ENCODE measurements around the gene PTPRK.

PTPRK gene

DNA sequence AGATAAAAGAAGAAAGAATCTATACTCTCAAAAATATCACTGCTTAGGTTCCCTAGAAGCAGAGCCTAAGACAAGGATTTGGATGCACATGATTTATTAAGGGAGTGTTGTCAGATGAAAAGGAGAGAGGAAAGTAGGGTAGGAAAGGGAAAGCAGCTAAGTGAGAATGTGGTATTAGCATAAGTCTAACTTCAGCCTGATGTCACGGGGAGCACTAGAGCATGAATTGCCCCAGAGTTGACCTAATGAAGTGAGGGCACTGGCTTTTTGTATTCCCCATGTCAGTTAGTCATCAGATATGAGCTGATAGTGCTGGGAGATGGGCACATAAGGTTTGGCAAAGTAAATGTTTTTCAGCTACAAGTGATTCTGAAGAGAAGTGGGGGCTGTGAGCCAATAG lies 490.6 kb downstream of the PTPRK start:
- H3K27me3 ChIP-seq (replicated peaks; ENCODE audit: control insufficient read depth, insufficient read depth, low read length), result no peaks in the 10 kb centered on the region
- no peak overlapping the region for H3K4me3 ChIP-seq (replicated peaks; ENCODE audit: low read depth, low read length)
- TF ChIP-seq, protein P1, sequence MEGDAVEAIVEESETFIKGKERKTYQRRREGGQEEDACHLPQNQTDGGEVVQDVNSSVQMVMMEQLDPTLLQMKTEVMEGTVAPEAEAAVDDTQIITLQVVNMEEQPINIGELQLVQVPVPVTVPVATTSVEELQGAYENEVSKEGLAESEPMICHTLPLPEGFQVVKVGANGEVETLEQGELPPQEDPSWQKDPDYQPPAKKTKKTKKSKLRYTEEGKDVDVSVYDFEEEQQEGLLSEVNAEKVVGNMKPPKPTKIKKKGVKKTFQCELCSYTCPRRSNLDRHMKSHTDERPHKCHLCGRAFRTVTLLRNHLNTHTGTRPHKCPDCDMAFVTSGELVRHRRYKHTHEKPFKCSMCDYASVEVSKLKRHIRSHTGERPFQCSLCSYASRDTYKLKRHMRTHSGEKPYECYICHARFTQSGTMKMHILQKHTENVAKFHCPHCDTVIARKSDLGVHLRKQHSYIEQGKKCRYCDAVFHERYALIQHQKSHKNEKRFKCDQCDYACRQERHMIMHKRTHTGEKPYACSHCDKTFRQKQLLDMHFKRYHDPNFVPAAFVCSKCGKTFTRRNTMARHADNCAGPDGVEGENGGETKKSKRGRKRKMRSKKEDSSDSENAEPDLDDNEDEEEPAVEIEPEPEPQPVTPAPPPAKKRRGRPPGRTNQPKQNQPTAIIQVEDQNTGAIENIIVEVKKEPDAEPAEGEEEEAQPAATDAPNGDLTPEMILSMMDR (IDR thresholded peaks at IDR 0.05; ENCODE audit: insufficient read depth, low read length, poor library complexity, severe bottlenecking), result no peak
- H3K36me3 ChIP-seq (ENCODE audit: control insufficient read depth, insufficient read depth, low read length), result no peaks in the 10 kb centered on the region
- no peak for DNase-seq (ENCODE audit: extremely low read depth, insufficient read length)

DNA sequence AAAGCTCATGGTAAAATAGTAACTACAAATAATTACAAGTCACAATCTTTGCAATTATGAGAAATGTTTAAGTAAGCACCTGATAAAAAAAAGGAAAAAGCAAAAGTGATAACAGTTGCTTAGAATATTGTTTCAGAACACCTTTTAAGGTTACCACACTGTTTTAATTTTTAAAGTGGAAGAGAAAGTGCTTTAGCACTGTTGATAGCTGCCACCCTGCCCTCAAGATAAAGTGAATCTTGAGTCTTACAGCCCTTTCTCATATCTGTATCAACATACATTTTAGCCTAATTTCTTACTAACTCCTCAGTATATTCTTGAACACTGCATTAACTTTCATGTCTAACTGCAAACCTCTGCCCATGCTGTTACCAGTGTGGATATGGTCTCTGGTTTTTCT lies 492.2 kb downstream of the PTPRK start:
- TF ChIP-seq, protein P1 (IDR thresholded peaks at IDR 0.05; ENCODE audit: insufficient read depth, low read length, poor library complexity, severe bottlenecking), result no peak
- H3K36me3 ChIP-seq (ENCODE audit: control insufficient read depth, insufficient read depth, low read length), result no peaks in the 10 kb centered on the region
- DNase-seq (ENCODE audit: extremely low read depth, insufficient read length), result no peak

DNA sequence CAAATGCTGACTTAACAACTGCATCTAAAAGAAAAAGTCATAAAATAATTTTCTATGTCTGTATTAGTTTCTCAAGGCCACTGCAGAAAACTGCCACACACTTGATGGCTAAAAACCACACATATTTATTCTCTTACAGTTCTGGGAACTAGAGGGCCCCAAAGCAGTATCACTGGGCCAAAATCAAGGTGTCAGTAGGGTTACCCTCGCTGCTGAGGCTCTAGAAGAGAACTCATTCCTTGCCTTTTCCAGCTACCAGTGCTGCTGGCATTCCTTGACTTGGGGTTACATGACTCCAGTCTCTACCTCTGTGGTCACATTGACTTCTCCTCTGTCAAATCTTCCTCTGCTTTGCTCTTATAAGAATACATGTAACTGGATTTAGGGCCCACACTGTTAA lies 494.9 kb downstream of the PTPRK start:
- Histone ChIP-seq H3K4me3 (replicated peaks; ENCODE audit: low read depth, low read length) (no peak overlapping the region), H3K27me3 (replicated peaks; ENCODE audit: control insufficient read depth, insufficient read depth, low read length) (no peaks in the 10 kb centered on the region), H3K36me3 (ENCODE audit: control insufficient read depth, insufficient read depth, low read length) (no peaks in the 10 kb centered on the region)
- no peak for DNase-seq (ENCODE audit: extremely low read depth, insufficient read length)
- TF ChIP-seq, protein P1 (IDR thresholded peaks at IDR 0.05; ENCODE audit: insufficient read depth, low read length, poor library complexity, severe bottlenecking), result no peak

More for the DNA sequence above, 492.2 kb downstream of the PTPRK start:
- no peaks in the 10 kb centered on the region for H3K27me3 ChIP-seq (replicated peaks; ENCODE audit: control insufficient read depth, insufficient read depth, low read length)
- H3K4me3 ChIP-seq (replicated peaks; ENCODE audit: low read depth, low read length), result no peak overlapping the region

DNA sequence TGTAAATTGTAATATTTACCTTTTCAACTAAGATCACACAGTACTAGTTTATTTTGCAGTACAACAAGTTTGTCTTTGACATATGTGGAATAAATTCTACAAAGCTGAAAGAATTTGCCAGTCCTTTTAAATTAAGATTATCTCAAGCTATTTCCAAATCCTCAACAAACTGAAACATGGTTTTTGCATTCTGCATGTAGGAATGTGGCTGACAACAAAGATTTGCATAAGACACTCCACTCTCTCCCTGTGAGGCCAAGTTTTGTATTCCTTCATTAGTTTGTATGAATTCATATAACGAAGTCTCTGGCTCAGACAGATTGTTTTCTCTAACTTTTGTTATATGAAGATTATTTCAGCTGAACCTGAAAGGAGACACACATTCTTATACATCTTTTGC lies 495.4 kb downstream of the PTPRK start:
- DNase-seq (ENCODE audit: extremely low read depth, insufficient read length), result no peak
- Histone ChIP-seq H3K4me3 (replicated peaks; ENCODE audit: low read depth, low read length) (no peak overlapping the region), H3K36me3 (ENCODE audit: control insufficient read depth, insufficient read depth, low read length) (no peaks in the 10 kb centered on the region), H3K27me3 (replicated peaks; ENCODE audit: control insufficient read depth, insufficient read depth, low read length) (no peaks in the 10 kb centered on the region)
- TF ChIP-seq, protein P1 (IDR thresholded peaks at IDR 0.05; ENCODE audit: insufficient read depth, low read length, poor library complexity, severe bottlenecking), result no peak

DNA sequence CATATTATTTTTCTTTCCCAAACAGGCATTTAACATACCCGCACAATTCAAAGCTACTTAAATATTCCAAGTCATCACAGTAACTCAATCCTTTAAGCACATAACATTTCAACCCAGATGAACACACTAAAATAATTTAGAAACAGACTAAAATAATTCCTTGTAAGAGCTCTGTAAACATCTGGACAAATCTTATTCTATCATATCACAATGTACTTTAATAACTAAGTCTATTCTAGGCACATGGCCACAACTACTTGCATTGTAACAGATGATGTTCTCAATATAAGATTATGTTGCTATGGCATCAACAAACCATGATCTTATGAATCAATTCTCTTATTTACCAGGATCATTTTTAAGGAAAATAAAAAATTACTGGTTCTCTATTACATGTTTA lies 496.4 kb downstream of the PTPRK start:
- no peak overlapping the region for H3K4me3 ChIP-seq (replicated peaks; ENCODE audit: low read depth, low read length)
- no peaks in the 10 kb centered on the region for H3K36me3 ChIP-seq (ENCODE audit: control insufficient read depth, insufficient read depth, low read length)
- DNase-seq (ENCODE audit: extremely low read depth, insufficient read length), result no peak
- no peaks in the 10 kb centered on the region for H3K27me3 ChIP-seq (replicated peaks; ENCODE audit: control insufficient read depth, insufficient read depth, low read length)
- TF ChIP-seq, protein P1 (IDR thresholded peaks at IDR 0.05; ENCODE audit: insufficient read depth, low read length, poor library complexity, severe bottlenecking), result no peak

DNA sequence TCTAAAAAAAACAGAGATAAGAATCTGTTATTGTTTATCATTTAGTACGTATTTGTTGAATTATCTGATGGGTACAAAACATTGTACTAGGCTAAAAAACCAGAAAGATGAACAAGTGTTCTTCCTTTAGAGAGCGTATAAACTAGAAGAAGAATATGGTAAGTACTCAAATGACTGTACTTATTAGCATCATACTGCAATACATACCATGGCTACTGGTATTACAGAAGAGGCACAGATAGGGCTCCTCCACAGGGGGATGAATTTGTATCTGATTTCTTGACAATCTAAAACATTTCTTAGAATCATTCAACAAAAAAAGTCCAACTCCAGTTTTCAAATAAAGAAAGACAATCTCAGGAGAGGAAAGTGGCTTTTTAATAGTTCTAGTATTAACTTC lies 501.6 kb downstream of the PTPRK start:
- Histone ChIP-seq H3K36me3 (ENCODE audit: control insufficient read depth, insufficient read depth, low read length) (no peaks in the 10 kb centered on the region), H3K4me3 (replicated peaks; ENCODE audit: low read depth, low read length) (no peak overlapping the region), H3K27me3 (replicated peaks; ENCODE audit: control insufficient read depth, insufficient read depth, low read length) (no peaks in the 10 kb centered on the region)
- TF ChIP-seq, protein P1 (IDR thresholded peaks at IDR 0.05; ENCODE audit: insufficient read depth, low read length, poor library complexity, severe bottlenecking), result no peak
- DNase-seq (ENCODE audit: extremely low read depth, insufficient read length), result no peak
